ENCODE results near the gene FAM72B.
A peak's percentile ranks its signal among the peaks of the same experiment; 100 is the strongest.
"Not testable (repeated sequence)": the region's sequence is repeated elsewhere in the genome, so short reads cannot be mapped to it uniquely, and the experiment has no call there.

Gene FAM72B

DNA sequence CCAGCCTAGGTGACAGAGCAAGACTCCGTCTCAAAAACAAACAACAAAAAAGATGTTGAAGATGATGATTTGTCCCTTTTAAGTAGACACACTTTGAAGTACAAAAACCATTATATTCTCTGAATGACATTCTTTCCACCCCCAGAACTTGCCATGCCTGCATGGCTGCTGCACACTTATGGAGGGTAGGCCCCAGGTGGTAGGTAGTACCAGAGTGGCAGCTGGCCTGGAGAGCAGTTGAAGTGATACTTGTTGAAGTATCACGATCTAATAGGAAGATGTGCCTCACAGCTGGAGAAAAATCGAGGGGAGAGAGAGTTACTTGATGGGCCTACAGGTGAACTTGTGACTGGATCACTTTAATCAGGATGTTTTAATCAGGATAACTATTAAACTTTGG is 15.6 kb upstream of the FAM72B start:
- DNase-seq, result not testable (repeated sequence)

DNA sequence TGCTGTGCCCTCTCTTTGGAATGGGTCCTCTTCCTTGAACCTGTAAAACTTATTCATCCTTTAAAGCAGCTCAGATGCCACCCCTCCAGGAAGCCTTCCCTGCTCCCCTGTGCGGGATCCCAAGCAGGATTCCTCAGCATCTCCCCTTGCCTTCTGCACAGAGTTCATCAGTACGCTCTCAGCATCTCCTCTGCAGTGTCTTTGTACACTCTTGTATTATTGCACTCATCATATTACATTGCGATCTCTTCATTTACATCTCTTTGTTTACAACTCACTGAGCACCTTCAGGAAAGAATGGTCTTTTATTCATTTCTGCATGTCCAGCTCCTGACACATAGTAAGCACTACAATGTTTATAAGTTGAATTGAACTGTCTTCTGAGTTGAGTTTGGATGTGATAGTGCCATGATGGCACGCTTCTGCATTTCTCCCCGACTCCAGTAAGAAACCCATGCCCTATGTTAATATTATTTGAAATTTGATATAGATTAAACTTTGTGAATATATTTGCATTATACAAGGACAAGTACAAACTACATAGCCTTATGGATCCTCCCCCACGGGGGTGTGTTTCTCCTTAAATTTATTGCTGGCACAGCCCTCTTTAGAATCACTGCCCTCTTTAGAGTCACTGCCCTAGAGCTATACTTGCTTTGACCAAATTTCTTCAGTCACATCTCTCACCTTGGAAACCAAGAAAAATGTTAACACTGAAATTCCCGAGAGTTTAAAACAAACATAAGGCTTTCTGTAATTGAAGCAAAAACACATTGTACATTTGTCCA is 13.1 kb upstream of the FAM72B start:
- not testable (repeated sequence) for DNase-seq

DNA sequence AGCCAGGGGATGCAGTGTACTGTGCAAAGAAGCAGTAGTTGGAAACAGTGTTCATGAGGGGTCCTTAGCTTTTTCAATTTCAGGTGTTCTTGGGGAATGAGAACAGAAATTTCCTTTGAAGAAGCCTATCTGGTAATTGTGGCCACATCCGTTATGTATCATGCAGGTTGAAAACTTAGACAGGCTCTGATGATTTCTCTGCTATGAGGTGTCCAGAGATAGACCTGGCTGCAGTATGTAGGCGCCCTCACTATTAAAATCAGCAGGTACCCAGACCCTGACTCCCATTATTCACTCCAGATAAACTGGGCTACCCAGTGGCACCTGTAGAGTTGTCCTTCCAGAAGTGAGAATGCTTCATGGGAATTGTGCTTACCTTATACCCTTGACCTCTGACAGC is 8.4 kb upstream of the FAM72B start:
- DNase-seq, result not testable (repeated sequence)

- DNase-seq, result not testable (repeated sequence)
Observed at GRCh38 chr1:121187914-121188313, 3.8 kb upstream of the FAM72B start.

DNA sequence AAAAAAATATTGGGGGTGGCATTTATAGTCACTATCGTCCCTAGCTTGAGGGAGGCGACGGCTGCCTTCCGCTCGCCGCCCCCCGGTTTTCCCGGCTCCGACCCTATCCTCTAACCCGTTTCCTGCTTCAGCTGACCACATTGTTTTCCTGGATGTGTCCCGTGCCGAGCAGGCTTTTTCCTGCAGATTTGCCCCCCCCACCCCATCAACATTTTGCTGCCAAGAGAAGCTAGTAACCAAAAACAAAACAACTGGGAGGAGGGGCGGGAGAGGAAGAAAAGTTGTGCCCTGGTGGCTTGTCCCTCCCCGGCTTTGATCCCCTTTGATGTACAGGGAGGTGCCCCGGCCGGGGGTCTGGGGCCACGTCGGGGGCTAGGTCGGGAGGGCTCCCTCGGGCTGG is 2.1 kb upstream of the FAM72B start:
- not testable (repeated sequence) for DNase-seq

DNA sequence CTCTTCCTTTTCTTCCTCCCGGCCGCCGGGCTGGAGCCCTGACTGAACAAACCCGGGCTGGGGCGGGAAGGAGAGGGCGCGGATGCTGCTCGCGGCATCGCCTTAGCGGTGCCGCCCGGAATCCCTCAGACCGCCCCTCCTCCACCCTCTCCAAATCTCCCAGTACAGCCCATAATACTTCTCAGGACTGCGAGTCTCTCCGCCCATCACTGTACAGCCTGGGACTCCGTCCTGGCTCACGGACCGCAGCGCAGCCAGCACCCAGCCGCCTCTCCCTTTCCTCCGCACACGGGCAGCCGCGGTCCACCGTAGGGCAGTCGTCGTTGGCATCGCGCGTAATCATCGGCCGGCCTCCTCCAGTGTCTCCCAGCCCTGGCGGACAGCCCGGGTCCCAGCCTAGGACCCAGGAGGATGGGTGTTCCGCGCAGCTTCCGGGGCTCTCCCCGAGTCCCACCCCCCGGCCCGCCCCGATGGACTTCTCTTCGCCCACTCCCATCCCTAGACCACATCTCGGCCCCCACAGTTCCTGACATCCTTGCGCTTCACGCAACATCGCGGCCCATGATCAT is 1.1 kb upstream of the FAM72B start:
- not testable (repeated sequence) for DNase-seq

- DNase-seq, result peak; percentile 2
Observed at GRCh38 chr1:121183867-121184266, 273 bp downstream of the FAM72B start.

GRCh38 chr1:121178197-121178596 is 5.9 kb downstream of the FAM72B start:
- DNase-seq, result not testable (repeated sequence)

DNA sequence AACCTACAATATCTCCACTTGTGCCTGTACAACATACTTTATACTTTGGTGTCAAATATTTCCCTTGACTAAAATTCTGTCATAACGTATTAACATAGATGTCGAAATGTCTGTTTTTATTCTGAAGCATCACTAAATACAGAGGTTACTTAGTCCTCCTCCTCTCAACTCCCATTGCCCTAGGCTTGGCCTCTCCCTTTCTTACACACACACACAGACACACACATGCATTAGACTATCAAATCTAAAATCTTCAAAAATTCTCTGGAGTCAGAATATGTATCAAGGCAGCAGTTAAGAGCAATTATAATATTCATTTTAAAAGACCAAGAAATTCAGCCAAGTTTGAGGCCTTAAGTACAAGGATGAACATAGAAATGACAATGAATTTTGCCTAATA is 7.5 kb downstream of the FAM72B start:
- DNase-seq, result not testable (repeated sequence)

DNA sequence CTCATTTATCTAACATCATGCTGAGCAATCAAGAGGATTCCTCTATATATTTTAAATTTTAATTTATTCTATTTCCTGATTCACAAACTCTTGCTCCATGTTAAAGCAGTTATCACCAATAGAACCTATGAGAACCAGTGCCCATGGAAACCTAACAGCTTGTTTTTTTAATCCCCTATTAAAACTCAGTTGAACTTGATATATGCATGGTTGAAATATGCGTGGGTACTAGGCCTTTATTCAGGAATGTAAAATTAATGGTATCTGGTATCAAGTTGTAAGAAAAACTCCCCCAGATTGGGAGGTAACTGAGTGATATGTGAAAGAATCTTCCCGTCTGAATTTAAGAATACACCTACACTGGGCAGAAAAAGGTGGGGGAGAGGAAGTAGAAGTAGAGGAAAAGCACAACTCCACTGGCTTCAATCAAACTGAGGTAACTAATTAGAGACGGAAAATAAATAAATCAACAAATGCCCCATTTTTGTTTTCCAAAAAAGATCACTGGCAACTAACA is 15.9 kb downstream of the FAM72B start:
- DNase-seq, result not testable (repeated sequence)

DNA sequence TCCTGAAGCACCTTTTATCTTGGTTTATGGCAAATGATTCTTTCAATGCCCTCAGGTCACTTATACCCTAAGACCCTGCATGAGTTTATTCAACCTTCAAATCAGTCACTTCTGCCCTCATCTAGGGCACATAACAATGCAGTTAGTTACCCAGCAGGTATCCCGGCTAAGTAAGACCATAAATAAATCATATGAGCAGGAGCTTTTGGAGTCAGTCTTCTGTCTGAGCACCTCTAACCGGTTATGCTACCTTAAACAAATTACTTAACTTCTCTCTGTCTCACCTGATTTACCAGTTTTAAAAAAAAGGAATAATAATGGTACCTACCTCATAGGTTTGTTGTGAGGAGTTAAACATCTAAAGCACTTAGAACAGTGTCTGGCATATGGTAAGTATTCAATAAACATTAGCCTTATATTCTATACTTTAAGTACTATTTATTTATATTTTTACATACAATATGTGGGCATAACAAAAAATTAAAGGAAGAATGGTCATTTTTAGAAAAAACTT is 16.9 kb downstream of the FAM72B start:
- DNase-seq, result not testable (repeated sequence)

DNA sequence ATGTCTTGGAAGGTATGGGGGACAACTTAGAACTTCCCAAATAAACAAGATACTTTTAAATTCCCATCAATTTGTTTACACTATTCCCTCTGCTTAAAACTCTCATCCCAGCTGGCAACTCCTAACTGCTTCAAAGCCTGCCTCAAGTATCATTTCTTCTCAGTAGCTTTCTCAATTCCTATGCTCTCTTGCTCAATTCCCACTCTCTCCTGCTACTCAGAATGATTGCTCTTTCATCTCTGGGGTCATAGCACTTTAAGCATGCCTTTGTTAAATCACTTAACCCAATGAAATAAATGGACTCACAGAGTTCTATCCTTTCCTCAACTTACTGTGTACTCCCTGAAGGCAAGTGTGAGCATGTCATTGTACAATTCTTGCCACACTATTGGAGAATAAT is 18.8 kb downstream of the FAM72B start:
- not testable (repeated sequence) for DNase-seq

GRCh38 chr1:121163850-121164757 is 20.0 kb downstream of the FAM72B start:
- peak; percentile 43 for DNase-seq

DNA sequence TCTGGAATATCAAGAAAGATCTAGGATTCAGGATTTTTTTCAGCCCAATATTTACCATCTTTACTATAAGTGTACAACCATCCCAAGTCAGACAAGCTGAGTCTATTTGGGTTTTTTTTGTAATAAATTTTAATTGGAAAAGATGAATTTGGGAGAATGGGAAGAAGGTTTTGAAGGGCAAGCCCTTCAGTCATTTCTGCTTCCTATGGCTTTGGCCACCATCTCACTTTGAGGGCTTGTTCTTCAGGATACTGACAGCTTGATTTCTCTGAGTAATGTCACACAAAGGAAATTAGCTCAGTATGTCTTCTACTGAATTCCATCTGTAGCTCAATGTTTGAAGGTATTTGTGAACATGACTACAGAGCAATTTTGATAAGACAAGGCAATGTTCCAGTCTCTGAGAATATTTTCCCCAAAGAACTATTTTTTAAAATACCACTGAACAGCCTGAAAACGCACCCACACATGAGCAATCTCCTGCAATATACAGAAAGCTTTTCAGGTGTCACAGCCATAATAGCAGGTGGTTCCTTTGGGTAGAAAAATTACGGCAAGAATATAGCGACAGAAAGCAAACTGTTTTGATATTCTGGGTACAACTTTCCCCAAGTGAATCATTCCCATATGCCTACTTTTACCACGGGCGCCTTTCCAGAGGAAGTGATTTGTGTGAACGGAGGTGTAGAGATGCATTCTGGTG is 22.8 kb downstream of the FAM72B start:
- DNase-seq, result not testable (repeated sequence)

DNA sequence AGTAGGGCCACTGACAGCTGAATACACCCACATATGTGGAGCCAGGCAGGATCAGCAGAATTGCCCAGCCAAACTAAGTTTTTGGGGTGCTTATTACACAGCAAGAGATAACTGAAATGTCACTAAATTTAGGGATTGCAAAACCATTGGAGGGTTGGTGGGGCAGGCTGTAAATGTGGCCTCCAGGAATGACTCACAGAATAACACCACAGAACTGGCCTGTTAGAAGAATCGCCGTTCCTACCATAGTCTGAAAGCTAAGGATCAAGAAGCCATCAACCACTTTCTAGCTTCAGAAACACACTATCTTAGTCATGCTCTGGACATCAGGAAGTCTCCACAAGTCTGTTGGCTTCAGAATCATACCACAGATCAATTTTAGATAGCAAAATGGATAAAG is 24.0 kb downstream of the FAM72B start:
- DNase-seq, result not testable (repeated sequence)

DNA sequence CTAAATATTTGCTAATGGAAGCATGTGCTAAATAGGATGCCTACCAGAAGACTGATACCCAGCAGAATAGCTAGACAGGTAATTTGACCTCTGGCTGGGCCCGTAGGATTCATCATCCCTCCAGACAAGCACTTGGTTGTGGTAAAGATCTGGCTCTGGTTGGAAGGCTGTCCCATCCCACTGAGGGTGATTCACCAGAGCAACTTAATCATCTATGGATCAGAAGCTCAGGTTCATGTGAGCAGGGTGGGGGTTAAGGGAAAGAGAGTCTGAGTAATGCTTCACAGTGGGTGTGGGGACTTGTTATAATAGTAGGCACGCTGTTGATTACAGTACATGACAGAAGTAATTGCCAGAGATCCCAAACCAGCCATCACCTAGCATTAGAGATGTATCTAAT is 26.5 kb downstream of the FAM72B start:
- DNase-seq, result not testable (repeated sequence)

GRCh38 chr1:121156958-121157603 is 27.1 kb downstream of the FAM72B start:
- DNase-seq, result not testable (repeated sequence)

DNA sequence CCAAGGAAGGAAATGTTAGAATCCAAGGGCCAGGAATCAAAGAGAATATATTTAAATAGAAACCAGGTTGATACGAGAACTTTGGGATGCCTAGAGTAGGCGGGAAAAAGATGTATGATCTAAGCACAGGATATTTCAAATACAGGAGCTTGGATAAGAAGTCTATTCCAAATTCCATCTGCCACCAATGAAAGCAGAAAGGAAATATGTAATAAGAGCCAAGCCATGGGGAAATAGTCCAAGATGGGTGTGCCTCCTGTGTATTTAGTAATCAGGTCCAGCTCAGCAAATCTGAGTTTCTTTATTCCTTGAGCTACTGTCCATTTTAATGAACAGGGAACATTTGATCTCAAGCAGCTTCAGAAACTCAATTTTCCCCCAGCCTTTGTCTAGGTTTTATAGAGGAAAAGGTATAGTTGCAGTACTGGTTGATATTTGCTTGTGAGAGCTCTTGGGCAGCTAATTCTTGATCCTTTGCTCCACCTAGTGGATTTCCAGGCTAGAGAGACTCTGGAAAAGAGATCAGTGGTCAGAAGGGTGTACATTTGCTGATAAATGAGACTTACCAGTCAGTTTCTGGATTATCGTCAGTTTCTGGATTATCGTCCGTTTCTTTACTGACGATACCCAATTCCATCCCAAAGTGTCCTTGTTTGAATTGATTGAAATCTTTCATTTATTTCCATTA is 28.3 kb downstream of the FAM72B start:
- peak; percentile 23 for DNase-seq

DNA sequence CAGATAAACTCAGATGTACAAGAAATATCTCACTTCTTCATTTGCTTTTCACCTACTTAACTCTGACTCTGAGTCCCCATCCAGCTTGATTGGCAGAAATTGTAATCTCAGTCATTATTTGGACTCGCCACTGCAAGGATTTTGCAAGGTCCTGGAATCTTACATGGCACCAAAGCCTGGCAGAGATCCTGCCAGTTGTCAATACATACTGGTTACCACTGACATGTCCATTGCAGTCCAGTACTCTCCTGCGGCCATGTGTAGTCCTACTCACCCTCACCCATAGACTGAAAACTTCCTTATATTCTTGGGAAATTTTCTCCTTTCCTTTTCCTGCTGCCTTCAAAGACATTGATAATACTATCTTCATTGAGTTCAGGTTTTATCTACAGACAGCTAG is 29.3 kb downstream of the FAM72B start:
- not testable (repeated sequence) for DNase-seq

DNA sequence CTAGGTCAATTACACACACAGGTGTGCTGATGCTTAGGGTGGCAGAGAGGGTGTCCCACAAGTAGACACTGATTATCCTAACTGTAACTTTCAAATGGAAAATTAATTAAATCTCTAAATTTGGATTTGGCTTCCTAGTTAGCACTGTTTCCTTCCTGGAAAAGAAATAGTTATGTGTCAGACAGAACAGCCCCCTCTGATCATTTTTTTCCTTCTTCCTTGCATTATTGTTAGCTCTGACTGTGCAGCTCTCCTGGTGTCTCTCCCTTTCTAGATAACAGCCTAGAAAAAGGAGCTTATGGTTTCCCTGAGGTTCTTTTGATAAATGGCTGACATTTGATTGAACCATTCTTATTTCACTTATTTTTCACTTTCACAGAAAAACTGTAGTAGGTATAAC is 31.4 kb downstream of the FAM72B start:
- not testable (repeated sequence) for DNase-seq

DNA sequence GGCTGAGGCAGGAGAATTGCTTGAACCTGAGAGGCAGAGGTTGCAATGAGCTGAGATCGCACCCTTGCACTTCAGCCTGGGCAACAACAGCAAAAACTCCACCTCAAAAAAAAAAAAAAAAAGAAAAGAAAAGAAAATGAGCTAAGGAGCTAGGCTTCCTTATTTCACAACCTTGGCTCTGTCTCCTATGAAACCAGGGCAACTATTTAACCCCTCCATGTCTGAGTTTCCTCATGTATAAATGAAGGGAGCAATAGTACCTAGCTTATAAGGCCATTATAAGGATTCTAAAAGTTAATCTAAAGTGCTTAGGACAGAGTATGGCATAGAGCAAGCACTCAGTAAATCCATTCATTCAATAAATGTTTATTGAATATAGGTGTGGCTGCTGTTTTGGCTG is 32.8 kb downstream of the FAM72B start:
- DNase-seq, result not testable (repeated sequence)
